Activated CD4-positive, alpha-beta T cell treated with anti-CD3 and anti-CD28 coated beads, Interleukin-2, Interleukin-6, amounts not matched to agents 100 ng/mL and 50 ng/mL, durations not matched to agents 16 hours and 8 hours (primary cell): ENCODE results near the gene ATG2A.
A peak's percentile ranks its signal among the peaks of the same experiment; 100 is the strongest.
"Not testable (repeated sequence)": the region's sequence is repeated elsewhere in the genome, so short reads cannot be mapped to it uniquely, and the experiment has no call there.

ENCODE experiments used
- DNase-seq: peaks from one replicate; pipeline ENCODE4 v3.0.0-alpha.2; 2020

The ATG2A gene

DNA sequence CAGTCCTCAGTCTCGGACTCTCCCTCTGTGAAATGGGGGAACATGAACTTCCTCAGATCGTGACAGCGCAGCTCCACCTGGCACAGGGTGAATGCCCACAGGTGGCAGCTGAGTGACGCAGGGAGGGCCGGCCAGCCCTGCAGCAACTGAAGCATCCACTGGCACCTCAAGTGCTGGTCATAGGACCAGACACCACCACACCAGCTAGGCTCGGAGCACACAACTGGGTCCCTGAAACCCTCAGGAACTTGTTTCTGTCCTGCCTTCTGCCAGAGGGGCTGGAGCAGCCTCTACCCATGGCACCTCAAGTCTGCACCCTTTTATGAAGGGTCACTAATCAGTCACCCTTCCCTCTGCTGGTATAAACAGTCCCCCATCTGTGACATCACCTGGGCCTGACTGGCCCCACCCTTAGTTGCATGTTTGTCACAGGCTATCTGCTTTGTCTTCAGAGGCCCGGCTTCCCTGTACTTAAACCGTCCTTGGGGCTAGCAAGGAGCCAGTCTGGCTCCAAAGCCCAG, 65.1 kb downstream of the ATG2A start:
- no peak for DNase-seq

DNA sequence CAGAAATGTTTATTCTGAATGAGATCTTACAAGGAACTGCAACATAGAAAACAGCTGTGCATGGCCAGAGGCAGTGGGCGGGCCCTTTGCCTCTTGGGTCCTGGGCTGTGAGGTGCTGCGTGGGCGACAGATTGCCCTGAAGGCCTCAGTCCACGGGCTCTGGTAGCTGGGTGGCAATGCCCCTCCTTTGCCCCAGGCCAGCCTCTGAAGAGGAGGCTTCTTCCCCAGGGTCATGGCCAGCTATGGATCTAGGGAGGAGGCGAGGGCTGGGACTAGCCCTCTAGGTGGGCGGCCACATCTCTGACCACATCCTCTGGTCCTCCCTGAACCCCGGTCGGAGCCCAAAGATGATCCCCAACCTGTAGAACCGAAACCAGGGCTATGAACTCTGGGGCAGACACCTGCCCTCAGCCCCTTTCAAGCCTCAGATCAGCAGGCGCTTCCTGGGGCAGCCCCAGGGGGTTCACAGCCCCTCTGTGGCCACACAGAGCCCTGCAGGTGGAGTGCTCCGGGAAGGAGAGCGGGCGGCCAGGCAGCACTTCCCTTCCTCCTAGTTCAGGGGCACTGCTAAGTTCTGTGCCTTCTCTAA, 65.9 kb downstream of the ATG2A start:
- DNase-seq: peak; percentile 63

DNA sequence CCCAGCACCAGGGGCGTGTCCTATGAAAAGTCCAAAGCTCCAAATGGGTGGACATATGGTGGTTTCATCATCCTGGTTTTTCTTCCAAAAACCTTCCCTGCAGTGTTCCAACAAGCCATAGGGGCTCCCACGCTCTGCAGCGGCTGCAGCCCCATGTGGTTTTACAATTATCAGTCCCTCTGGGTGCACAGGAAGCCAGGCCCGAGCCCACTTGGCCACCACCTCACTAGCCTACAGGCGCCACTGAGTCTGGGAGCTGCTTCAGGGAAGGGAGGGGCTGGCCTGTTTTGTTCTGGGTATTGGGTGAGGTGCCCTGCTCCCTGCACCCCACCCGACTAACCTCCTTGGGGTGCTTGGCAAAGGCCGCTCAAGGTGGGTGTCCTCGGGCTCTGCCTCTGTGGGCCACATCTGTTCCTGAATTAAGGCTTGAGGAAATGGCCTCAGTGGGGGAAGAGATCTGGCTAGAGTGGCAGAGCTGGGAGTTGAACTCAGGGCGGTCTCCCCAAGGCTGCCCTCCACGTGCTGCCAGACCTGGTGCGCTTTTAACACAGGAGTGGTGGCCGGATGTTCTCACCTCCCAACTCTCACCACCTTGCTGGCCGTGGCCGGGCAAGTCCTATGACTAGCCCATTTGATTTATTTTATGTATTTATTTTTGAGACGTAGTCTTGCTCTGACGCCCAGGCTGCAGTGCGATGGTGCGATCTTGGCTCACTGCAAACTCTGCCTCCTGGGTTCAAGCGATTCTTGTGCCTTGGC, 67.2 kb downstream of the ATG2A start:
- no peak for DNase-seq

DNA sequence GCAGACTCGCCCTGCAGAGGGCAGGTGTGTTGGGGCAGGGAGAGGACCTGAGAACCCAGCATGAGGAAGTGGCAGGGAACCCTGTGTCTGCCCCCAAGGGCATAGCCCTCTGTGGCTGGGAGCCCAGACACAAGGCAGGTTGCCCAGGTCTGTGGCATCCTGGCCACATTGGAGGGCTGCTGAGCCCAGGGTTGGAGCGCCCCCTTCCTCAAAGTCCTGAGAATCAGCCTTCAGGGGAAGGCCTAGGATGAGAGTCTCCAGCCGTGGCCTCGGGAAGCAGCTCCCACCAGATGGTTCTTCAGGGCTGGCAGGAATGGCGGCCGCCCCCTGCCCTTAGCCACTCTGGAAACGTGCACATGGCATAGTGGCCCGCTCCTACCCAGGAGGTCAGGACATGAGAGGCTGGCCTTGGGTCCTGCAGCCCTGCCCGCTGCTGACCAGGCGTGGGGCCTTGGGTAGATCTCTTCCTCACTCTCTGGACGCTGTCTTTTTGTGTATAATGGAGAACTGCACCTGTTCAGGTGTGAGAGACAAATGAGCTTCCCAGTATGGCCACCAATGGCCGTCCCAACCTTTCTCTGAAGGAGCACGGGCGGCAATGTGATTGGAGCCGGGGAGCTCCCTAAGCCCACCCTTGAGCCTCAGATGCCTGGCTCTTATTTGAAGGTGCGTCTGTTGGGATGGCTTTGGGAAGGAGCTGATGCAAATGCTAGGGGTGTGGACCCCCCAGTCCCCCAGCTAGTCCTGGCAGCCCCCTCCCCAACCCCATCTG, 68.0 kb downstream of the ATG2A start:
- DNase-seq: no peak

DNA sequence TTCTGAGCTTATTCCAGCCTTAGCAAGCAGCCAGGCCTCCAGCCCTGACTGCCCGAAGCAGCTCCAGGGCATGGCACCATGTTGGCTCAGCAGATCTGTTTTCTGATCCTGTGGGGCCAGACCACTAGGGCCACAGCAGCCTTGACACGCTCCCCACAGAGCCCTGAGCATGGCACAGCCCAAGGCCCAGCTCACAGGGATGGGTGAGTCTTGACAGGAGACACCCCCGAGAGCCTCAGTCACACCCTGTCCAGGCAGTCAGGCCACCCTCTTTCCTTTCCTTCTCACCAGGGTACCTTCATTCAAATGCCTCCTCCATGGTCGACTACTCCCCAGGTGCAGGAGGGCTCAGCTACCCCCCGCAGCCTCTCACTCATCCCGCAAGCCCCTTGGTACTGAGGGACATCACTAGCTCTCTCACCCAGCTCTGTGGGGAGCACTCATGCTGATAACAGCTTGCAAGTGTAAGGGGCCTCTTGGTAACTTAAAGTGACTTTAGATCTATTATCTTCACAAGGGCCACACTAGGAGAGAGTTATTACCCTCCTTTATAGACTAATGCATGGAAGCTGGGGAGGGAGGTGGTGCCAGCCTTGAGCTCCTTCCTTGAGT, 68.7 kb downstream of the ATG2A start:
- DNase-seq: no peak

DNA sequence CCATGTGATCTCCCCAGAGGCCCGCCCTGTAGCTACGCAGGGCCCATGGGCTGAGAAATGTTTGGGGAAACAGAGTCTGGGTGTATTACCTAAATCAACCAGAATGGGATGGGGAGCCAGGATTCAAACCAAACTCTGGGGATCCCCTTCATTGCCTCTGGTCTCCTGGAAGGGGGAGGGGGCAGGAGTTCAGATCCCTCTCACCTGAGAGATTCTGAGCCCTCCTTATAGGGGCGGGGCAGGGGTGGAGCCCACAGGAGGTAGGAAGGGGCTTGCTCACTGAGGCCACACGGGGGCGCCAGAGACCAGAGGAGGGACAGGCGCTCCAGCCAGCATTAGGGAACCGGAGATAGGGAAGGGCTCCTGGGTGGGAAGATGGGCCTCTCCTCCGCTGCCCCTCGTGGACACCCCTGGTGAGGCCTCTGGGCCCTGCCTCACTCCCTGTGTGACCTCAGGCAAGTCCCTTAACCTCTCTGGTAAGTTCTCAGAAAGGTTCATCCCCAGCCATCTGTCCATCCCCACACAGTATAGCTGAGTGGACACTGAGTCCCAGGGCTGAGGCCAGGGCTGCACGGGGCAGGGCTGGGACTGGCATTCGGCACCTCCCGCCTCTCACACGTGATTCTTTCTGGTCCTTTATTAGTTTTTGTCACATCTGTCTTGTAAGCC, 69.9 kb downstream of the ATG2A start:
- peak; percentile 96 for DNase-seq

DNA sequence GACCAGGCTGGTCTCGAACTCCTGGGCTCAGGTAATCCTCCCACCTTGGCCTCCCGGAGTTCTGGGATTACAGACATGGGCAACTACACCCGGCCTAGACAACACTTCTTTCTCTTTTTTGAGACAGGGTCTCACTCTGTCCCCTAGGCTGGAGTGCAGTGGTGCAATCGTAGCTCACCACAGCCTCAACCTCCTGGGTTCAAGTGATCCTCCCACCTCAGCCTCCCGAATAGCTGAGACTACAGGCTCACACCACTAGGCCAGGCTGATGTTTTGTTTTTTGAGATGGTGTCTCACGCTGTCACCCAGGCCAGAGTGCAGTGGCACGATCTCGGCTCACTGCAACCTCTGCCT, 71.3 kb downstream of the ATG2A start:
- DNase-seq: not testable (repeated sequence)

DNA sequence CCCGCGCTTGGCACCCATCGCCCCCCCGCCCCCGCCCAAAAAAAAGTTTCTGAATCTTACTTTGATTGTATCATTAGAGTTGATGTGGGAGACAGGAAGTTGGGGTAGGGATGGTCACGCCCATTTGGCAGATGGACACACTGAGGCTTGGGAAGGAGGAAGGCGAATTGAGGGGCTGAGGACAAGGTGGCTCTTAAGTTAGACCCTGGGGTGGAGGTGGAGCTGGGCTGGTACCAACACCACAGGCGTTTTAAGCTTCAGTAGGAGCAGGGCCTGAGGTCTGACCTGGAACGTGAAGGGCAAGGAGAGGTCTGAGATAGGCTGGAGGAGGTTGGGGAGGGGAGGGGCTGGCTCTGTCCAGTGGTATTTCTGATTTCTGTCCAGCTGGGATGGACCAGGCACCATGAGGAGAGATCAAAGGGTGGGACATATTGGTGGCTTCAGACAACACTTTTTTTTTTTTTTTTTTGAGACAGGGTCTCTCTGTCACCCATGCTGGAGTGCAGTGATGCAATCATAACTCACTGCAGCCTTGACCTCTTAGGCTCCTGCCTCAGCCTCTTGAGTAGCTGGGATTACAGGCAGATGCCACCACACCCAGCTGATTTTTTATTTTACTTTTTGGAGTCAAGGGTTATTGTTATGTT, 71.8 kb downstream of the ATG2A start:
- no peak for DNase-seq
